H1 (cell line): ENCODE data around the gene ACP2. TPM values are rescaled to one million over a fixed set of nuclear protein-coding genes. Genes with fewer than 3 reads are reported as not detected.

Experiments used
- CTCF ChIA-PET: fragments of 300-600 bp; sonication (Branson Sonifier 250); formaldehyde crosslinking; loops from one replicate; lab custom pipeline; 2021; ENCODE audit not compliant: partially characterized antibody; lab: Charles Lee
- POLR2A ChIA-PET: fragments of 300-600 bp; sonication (Branson Sonifier 250); formaldehyde crosslinking; loops from one replicate; lab custom pipeline; 2021; ENCODE audit warnings: inconsistent platforms; ENCODE audit not compliant: partially characterized antibody; lab: Charles Lee
- DNase-seq, 2 experiments: peaks; one replicate each; pipeline versions ENCODE4 v3.0.0 to v3.0.0-alpha.2; 2010 to 2022; ENCODE audit warnings: low spot score in 2 of 2, low read depth in 1 of 2, mixed read lengths in 1 of 2
- FAIRE-seq: peaks from 2 replicates; lab custom pipeline; 2011; peaks lifted over from hg19 to GRCh38; lab: Jason Lieb, UNC
- H2AFZ ChIP-seq: 2 replicates; pipeline ENCODE4 v1.8.1; 2012; ENCODE audit warnings: low read length, inconsistent platforms
- H2AK5ac ChIP-seq: 2 replicates; pipeline ENCODE4 v1.6.1; 2013; ENCODE audit warnings: low read depth, low read length
- H2BK120ac ChIP-seq: replicated peaks from 2 replicates; pipeline ENCODE3; 2013; ENCODE audit warnings: low read depth, low read length, inconsistent platforms
- H2BK12ac ChIP-seq: 2 replicates; pipeline ENCODE4 v1.6.1; 2013; ENCODE audit warnings: low read depth, low read length
- H2BK15ac ChIP-seq: 2 replicates; pipeline ENCODE4 v1.6.1; 2013; ENCODE audit warnings: low read length
- H2BK20ac ChIP-seq: 2 replicates; pipeline ENCODE4 v1.6.1; 2013; ENCODE audit warnings: low read length
- H2BK5ac ChIP-seq: 2 replicates; pipeline ENCODE4 v1.6.1; 2013; ENCODE audit warnings: low read depth, low read length
- H3K14ac ChIP-seq: 2 replicates; pipeline ENCODE4 v1.6.1; 2013; ENCODE audit warnings: inconsistent platforms; ENCODE audit not compliant: insufficient read length
- H3K18ac ChIP-seq: 2 replicates; pipeline ENCODE4 v1.6.1; 2013; ENCODE audit warnings: low read length; ENCODE audit errors: extremely low read depth
- H3K23ac ChIP-seq: 2 replicates; pipeline ENCODE4 v1.6.1; 2013; ENCODE audit warnings: inconsistent platforms; ENCODE audit not compliant: insufficient read length
- H3K23me2 ChIP-seq: 2 replicates; pipeline ENCODE4 v1.6.1; 2013; ENCODE audit warnings: low read depth, low read length
- H3K27ac ChIP-seq: 2 replicates; pipeline ENCODE4 v1.6.1; 2011; ENCODE audit warnings: low read depth, low read length, inconsistent platforms
- H3K27me3 ChIP-seq, 4 experiments: replicated peaks in 1 of 4; 1 replicate in 1 of 4; 2 replicates in 3 of 4; pipeline versions ENCODE4 v1.6.1 to v1.8.1; 2011 to 2013; ENCODE audit warnings: low read length in 3 of 4, mild to moderate bottlenecking in 3 of 4, inconsistent platforms in 2 of 4, mixed read lengths in 2 of 4, moderate library complexity in 1 of 4; ENCODE audit not compliant: control insufficient read depth in 3 of 4, insufficient read depth in 3 of 4; ENCODE audit errors: extremely low read depth in 1 of 4
- H3K36me3 ChIP-seq, 4 experiments: 2 replicates each; pipeline versions ENCODE4 v1.6.1 to v1.8.1; 2011 to 2013; ENCODE audit warnings: mild to moderate bottlenecking in 4 of 4, low read length in 3 of 4, moderate library complexity in 2 of 4, control low read depth in 1 of 4, inconsistent platforms in 1 of 4; ENCODE audit not compliant: insufficient read depth in 4 of 4, control insufficient read depth in 2 of 4
- H3K4ac ChIP-seq: replicated peaks from 2 replicates; pipeline ENCODE3; 2013; ENCODE audit warnings: low read length, low read depth, mixed read lengths, inconsistent platforms; ENCODE audit not compliant: insufficient read length
- H3K4me1 ChIP-seq, 4 experiments: replicated peaks in 1 of 4; 1 replicate in 1 of 4; 2 replicates in 3 of 4; pipeline versions ENCODE4 v1.6.1 to v1.8.1; 2011 to 2013; ENCODE audit warnings: low read length in 3 of 4, inconsistent platforms in 2 of 4, mixed read lengths in 1 of 4; ENCODE audit not compliant: insufficient read depth in 4 of 4, control insufficient read depth in 3 of 4
- H3K4me2 ChIP-seq, 2 experiments: 2 replicates each; pipeline versions ENCODE4 v1.6.1 to v1.8.1; 2011 to 2013; ENCODE audit warnings: low read depth in 2 of 2, low read length in 2 of 2, control low read depth in 1 of 2, inconsistent platforms in 1 of 2, mild to moderate bottlenecking in 1 of 2; ENCODE audit not compliant: insufficient read depth in 1 of 2
- H3K4me3 ChIP-seq, 4 experiments: fragments of 200-600, 300-600 bp in 1 of 4; sonication (generic), shearing (Covaris generic), sonication (Bioruptor Twin) in 1 of 4; 2 replicates each; pipeline versions ENCODE4 v1.5.1 to v1.8.1; 2011 to 2016; ENCODE audit warnings: low read length in 4 of 4, low read depth in 3 of 4, control low read depth in 2 of 4, inconsistent platforms in 2 of 4, mild to moderate bottlenecking in 2 of 4, mixed read lengths in 1 of 4, moderate library complexity in 1 of 4; ENCODE audit not compliant: insufficient read depth in 2 of 4; ENCODE audit errors: extremely low read depth in 1 of 4
- H3K56ac ChIP-seq: replicated peaks from 2 replicates; pipeline ENCODE3; 2013; ENCODE audit warnings: low read depth, mild to moderate bottlenecking, mixed read lengths, low read length, inconsistent platforms; ENCODE audit not compliant: insufficient read length
- H3K79me1 ChIP-seq: 2 replicates; pipeline ENCODE4 v1.6.1; 2013; ENCODE audit warnings: low read depth, low read length, control low read depth
- H3K79me2 ChIP-seq, 2 experiments: 2 replicates each; pipeline versions ENCODE4 v1.6.1 to v1.8.1; 2012 to 2013; ENCODE audit warnings: low read length in 2 of 2, mild to moderate bottlenecking in 2 of 2, inconsistent platforms in 1 of 2; ENCODE audit not compliant: insufficient read depth in 2 of 2, control insufficient read depth in 1 of 2
- H3K9ac ChIP-seq, 4 experiments: replicated peaks in 1 of 4; 1 replicate in 1 of 4; 2 replicates in 3 of 4; pipeline versions ENCODE4 v1.6.1 to v1.8.1; 2011 to 2013; ENCODE audit warnings: low read depth in 3 of 4, low read length in 3 of 4, control low read depth in 2 of 4, mild to moderate bottlenecking in 2 of 4, moderate library complexity in 2 of 4, inconsistent platforms in 1 of 4; ENCODE audit errors: extremely low read depth in 1 of 4
- H3K9me3 ChIP-seq, 2 experiments: 2 replicates each; pipeline versions ENCODE4 v1.6.1 to v1.8.1; 2012 to 2013; ENCODE audit warnings: mild to moderate bottlenecking in 2 of 2, moderate library complexity in 2 of 2, control low read depth in 1 of 2, inconsistent platforms in 1 of 2, low read depth in 1 of 2, low read length in 1 of 2, mixed read lengths in 1 of 2; ENCODE audit not compliant: insufficient read depth in 2 of 2
- H4K20me1 ChIP-seq, 2 experiments: replicated peaks in 1 of 2; 2 replicates each; pipeline versions ENCODE3 to v1.8.1; 2011 to 2013; ENCODE audit warnings: inconsistent platforms in 2 of 2, low read length in 2 of 2, mild to moderate bottlenecking in 1 of 2; ENCODE audit not compliant: insufficient read depth in 2 of 2, control insufficient read depth in 1 of 2
- H4K5ac ChIP-seq: 2 replicates; pipeline ENCODE4 v1.6.1; 2013; ENCODE audit warnings: low read length, low read depth, mixed read lengths, inconsistent platforms; ENCODE audit not compliant: insufficient read length
- H4K8ac ChIP-seq: 2 replicates; pipeline ENCODE4 v1.8.0; 2013; ENCODE audit warnings: mild to moderate bottlenecking, moderate library complexity, low read length, inconsistent platforms; ENCODE audit not compliant: insufficient read depth; ENCODE audit errors: extremely low read depth
- H4K91ac ChIP-seq: replicated peaks from 2 replicates; pipeline ENCODE3; 2013; ENCODE audit warnings: low read length, mixed read lengths, inconsistent platforms; ENCODE audit not compliant: insufficient read length
- BCL11A ChIP-seq, 2 experiments: IDR thresholded peaks; one replicate each; pipeline ENCODE4 v1.6.1; 2011; ENCODE audit warnings: low read depth in 2 of 2, low read length in 2 of 2, mild to moderate bottlenecking in 2 of 2
- HDAC2 ChIP-seq, 2 experiments: fragments of 300-600 bp in 1 of 2; sonication (generic) in 1 of 2; IDR thresholded peaks; 2 replicates each; pipeline ENCODE4 v1.6.1; 2011 to 2012; ENCODE audit warnings: low read depth in 2 of 2, low read length in 2 of 2, mild to moderate bottlenecking in 2 of 2, moderate library complexity in 2 of 2, borderline replicate concordance in 1 of 2, inconsistent platforms in 1 of 2
- POLR2A ChIP-seq, 2 experiments: IDR thresholded peaks; 1 replicate in 1 of 2; 2 replicates in 1 of 2; pipeline ENCODE4 v1.6.1; 2011; ENCODE audit warnings: low read depth in 2 of 2, low read length in 2 of 2, mild to moderate bottlenecking in 2 of 2; ENCODE audit errors: control extremely low read depth in 1 of 2
- POLR2AphosphoS5 ChIP-seq: IDR thresholded peaks from 2 replicates; pipeline ENCODE4 v1.6.1; 2011; ENCODE audit warnings: low read depth, low read length
- SRF ChIP-seq: IDR thresholded peaks from 2 replicates; pipeline ENCODE4 v1.6.1; 2011; ENCODE audit warnings: mild to moderate bottlenecking, low read depth, low read length, moderate library complexity
- ZNF274 ChIP-seq: IDR thresholded peaks from 2 replicates; pipeline ENCODE4 v1.7.0; 2012; ENCODE audit warnings: low read length, borderline replicate concordance; ENCODE audit errors: extremely low read depth
- WGBS, 2 experiments: shearing (Covaris generic) in 1 of 2; methylation state at CpG; one replicate each; pipeline versions ENCODE4 v1.1.6 to v1.1.7; 2013 to 2015; ENCODE audit warnings: low lambda C conversion rate in 2 of 2, mixed read lengths in 2 of 2, inconsistent platforms in 1 of 2, low coverage in 1 of 2, missing lambda C conversion rate in 1 of 2; ENCODE audit not compliant: insufficient replicate concordance in 2 of 2, insufficient coverage in 1 of 2, insufficient read length in 1 of 2; ENCODE audit errors: extremely low coverage in 1 of 2, missing lambda C conversion rate in 1 of 2; 5-methylcytosine and 5-hydroxymethylcytosine counted together
- polyA plus RNA-seq, 7 experiments: library from polyadenylated mRNA; depleted of rRNA in 3 of 7; stranded (reverse) in 5 of 7; unstranded in 2 of 7; fragments of >200 nt in 5 of 7; fragments of 200-250 nt in 2 of 7; gene quantifications; 1 replicate in 5 of 7; 2 replicates in 1 of 7; 4 replicates in 1 of 7; pipeline versions ENCODE4 v1.2.1 to v1.2.3, GENCODE V29; 2011 to 2013; ENCODE audit warnings: missing spikeins in 2 of 7, mixed read lengths in 2 of 7
- total RNA-seq: library from RNA; stranded (reverse); fragmentation: NEBNext Ultra II Directional; extraction: Animal tissue kit (Norgen Biotek cat#: 25700); gene quantifications from 2 replicates; pipeline ENCODE4 v1.2.1, GENCODE V29; 2021
- TF ChIP-seq, protein P1 (sequence below): IDR thresholded peaks from 2 replicates; pipeline ENCODE4 v1.6.1; 2012; ENCODE audit warnings: low read length, inconsistent platforms
- TF ChIP-seq, protein P2 (sequence below): IDR thresholded peaks from 2 replicates; pipeline ENCODE4 v1.6.1; 2011; ENCODE audit warnings: low read length, improper control_type of control experiment

Gene ACP2
- total and polyA plus RNA-seq, 2 of the 8 experiments (the other 6 are each of a cell fraction or from before 2014, with no cell fraction given) = 17.8 to 19.8 TPM

DNA sequence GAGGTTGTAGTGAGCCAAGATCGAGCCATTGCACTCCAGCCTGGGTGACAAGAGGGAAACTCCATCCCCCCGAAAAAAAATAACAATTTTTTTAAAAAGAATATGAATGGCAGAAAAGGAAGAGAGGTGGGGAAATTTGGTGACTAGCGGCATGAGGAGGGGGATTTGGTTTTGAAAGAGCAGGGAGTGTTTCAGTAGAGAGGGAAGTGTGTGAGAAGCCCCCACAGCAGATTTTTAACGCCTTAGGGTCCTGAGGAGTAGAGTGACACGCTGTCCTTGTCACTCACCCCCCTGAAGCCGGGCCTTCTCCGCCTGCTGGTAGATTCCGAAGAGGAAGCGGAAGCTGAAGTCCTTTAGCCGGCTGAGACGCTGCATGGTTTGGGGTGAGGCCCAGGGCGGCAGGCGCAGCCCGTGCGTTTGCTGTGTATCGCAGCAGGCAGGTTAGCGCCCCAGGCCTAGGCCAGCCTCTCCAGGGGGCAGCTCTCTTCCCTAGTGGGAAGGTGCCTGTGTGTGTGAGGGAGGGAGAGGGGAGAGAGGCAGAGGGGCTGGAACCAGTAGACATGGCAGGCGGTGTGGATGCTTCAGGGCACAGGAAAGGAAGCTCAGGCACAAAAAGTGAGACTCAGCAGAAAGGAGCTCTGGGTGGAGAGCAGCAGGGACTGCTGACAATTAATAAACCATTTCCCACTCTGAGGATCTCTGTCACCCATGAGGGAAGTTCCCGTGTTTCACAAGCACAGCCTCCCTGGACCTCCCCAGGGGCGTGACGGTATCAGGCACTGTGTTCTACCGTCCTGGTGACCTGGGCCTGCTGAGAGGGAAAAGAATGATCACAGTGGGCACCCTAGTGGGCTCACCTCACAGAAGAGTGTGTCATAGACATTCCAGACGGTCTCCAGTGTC is 3.9 kb downstream of the ACP2 start:
- Histone ChIP-seq H3K27me3 (no peaks in the 10 kb centered on the region), H2AFZ (no peak overlapping the region), H3K79me1 (no peaks in the 10 kb centered on the region), H3K79me2 (peaks cover 0 to 9% of the 10 kb centered on the region in 2 experiments; a peak in 1 of 4 replicates), H2BK20ac (no peak overlapping the region), H2BK5ac (no peak overlapping the region), H3K9me3 (no peaks in the 10 kb centered on the region), H3K9ac (no peak overlapping the region), H4K8ac (no peak overlapping the region), H4K91ac (no peak overlapping the region), H3K4me3 (no peak overlapping the region), H3K4ac (no peak overlapping the region), H3K56ac (no peak overlapping the region), H4K20me1 (peaks cover 0 to 8% of the 10 kb centered on the region in 2 experiments), H4K5ac (no peak overlapping the region), H3K36me3 (peaks cover 9 to 34% (median 18%) of the 10 kb centered on the region in 4 experiments), H3K4me2 (no peak overlapping the region), H2AK5ac (no peak overlapping the region), H3K14ac (no peak overlapping the region), H3K23ac (no peak overlapping the region), H2BK120ac (no peak overlapping the region), H3K18ac (no peak overlapping the region), H3K27ac (no peak overlapping the region), H3K4me1 (peaks cover 0 to 6% (median 0%) of the 10 kb centered on the region in 4 experiments; a peak in 3 of 7 replicates), H3K23me2 (peaks cover 11% of the 10 kb centered on the region), H2BK15ac (no peak overlapping the region), H2BK12ac (no peak overlapping the region)
- no peak for FAIRE-seq
- WGBS, 2 experiments = 93% methylated on average over 23 of the region's 23 CpGs; no CpG with 5 or more reads in 1 of the 2 experiments
- CTCF ChIA-PET = interaction anchor here (0.6 to 10.9 kb wide), 10 partner anchors 7 to 110 kb away, joined by 3 to 127 read pairs (median 4); partner anchors contain the start of gene NR1H3
- POLR2A ChIA-PET = interaction anchor here (0.7 to 11.4 kb wide), 6 partner anchors 9 to 60 kb away, joined by 3 to 138 read pairs (median 3); partner anchors contain the start of gene DDB2
- no peak for DNase-seq
- TF ChIP-seq BCL11A (IDR thresholded peaks at IDR 0.05; ENCODE audit: low read depth in 2 of 2, low read length in 2 of 2) (no peak), POLR2A (IDR thresholded peaks at IDR 0.05; ENCODE audit: control extremely low read depth in 1 of 2, low read depth in 2 of 2, low read length in 2 of 2) (no peak), ZNF274 (no peak), POLR2AphosphoS5 (no peak), SRF (no peak), HDAC2 (IDR thresholded peaks at IDR 0.05; ENCODE audit: borderline replicate concordance in 1 of 2, low read depth in 2 of 2, low read length in 2 of 2) (no peak)
- TF ChIP-seq, protein P1, sequence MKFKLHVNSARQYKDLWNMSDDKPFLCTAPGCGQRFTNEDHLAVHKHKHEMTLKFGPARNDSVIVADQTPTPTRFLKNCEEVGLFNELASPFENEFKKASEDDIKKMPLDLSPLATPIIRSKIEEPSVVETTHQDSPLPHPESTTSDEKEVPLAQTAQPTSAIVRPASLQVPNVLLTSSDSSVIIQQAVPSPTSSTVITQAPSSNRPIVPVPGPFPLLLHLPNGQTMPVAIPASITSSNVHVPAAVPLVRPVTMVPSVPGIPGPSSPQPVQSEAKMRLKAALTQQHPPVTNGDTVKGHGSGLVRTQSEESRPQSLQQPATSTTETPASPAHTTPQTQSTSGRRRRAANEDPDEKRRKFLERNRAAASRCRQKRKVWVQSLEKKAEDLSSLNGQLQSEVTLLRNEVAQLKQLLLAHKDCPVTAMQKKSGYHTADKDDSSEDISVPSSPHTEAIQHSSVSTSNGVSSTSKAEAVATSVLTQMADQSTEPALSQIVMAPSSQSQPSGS = no peak
- TF ChIP-seq, protein P2, sequence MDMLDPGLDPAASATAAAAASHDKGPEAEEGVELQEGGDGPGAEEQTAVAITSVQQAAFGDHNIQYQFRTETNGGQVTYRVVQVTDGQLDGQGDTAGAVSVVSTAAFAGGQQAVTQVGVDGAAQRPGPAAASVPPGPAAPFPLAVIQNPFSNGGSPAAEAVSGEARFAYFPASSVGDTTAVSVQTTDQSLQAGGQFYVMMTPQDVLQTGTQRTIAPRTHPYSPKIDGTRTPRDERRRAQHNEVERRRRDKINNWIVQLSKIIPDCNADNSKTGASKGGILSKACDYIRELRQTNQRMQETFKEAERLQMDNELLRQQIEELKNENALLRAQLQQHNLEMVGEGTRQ = no peak
